NT2/D1 (cell line): ENCODE data around the gene OSBPL9.
"Not testable (repeated sequence)": the region's sequence is repeated elsewhere in the genome, so short reads cannot be mapped to it uniquely, and the experiment has no call there.

Source experiments
- DNase-seq: peaks from one replicate; pipeline ENCODE4 v3.0.0-alpha.2; 2011; ENCODE audit warnings: low read depth, low spot score
- H3K27me3 ChIP-seq: 2 replicates; pipeline ENCODE4 v1.6.0; 2011; ENCODE audit warnings: mild to moderate bottlenecking; ENCODE audit not compliant: insufficient read length, insufficient read depth
- H3K36me3 ChIP-seq: 2 replicates; pipeline ENCODE4 v1.6.1; 2011; ENCODE audit warnings: mild to moderate bottlenecking, low read length, mixed read lengths; ENCODE audit not compliant: insufficient read depth, insufficient read length
- H3K4me1 ChIP-seq: 2 replicates; pipeline ENCODE4 v1.5.1; 2011; ENCODE audit not compliant: insufficient read depth, insufficient read length
- H3K4me3 ChIP-seq: 2 replicates; pipeline ENCODE4 v1.5.1; 2011; ENCODE audit warnings: low read depth; ENCODE audit not compliant: insufficient read length
- H3K9ac ChIP-seq: 2 replicates; pipeline ENCODE4 v1.6.0; 2011; ENCODE audit warnings: low read depth; ENCODE audit not compliant: insufficient read length
- H3K9me3 ChIP-seq: 2 replicates; pipeline ENCODE4 v1.5.1; 2011; ENCODE audit warnings: mild to moderate bottlenecking, low read length; ENCODE audit not compliant: insufficient read depth
- SUZ12 ChIP-seq: IDR thresholded peaks from 2 replicates; pipeline ENCODE4 v1.6.1; 2011; ENCODE audit not compliant: insufficient read length, insufficient read depth; ENCODE audit errors: extremely low read depth
- YY1 ChIP-seq: IDR thresholded peaks from 2 replicates; pipeline ENCODE4 v1.6.1; 2011; ENCODE audit not compliant: insufficient read length, insufficient read depth
- ZNF274 ChIP-seq: IDR thresholded peaks from 2 replicates; pipeline ENCODE4 v1.6.1; 2011; ENCODE audit warnings: mild to moderate bottlenecking, low read depth, low read length

OSBPL9 gene

GRCh38 chr1:51732701-51733425, 116.0 kb downstream of the OSBPL9 start:
- Histone ChIP-seq H3K4me3 (no peak overlapping the region), H3K27me3 (peaks cover 12% of the 10 kb centered on the region), H3K4me1 (no peaks in the 10 kb centered on the region), H3K9me3 (no peaks in the 10 kb centered on the region), H3K36me3 (peaks cover 5% of the 10 kb centered on the region), H3K9ac (no peak overlapping the region)
- TF ChIP-seq SUZ12 (no peak), ZNF274 (no peak), YY1 (no peak)
- DNase-seq: no peak

- not testable (repeated sequence) for H3K9ac ChIP-seq, H3K4me1 ChIP-seq, H3K9me3 ChIP-seq, H3K4me3 ChIP-seq, H3K36me3 ChIP-seq, H3K27me3 ChIP-seq, DNase-seq
Observed at GRCh38 chr1:51733426-51733774, 116.5 kb downstream of the OSBPL9 start.

- Histone ChIP-seq H3K36me3 (peaks cover 5% of the 10 kb centered on the region), H3K9ac (no peak overlapping the region), H3K4me1 (no peaks in the 10 kb centered on the region), H3K9me3 (no peaks in the 10 kb centered on the region), H3K27me3 (peaks cover 1% of the 10 kb centered on the region), H3K4me3 (no peak overlapping the region)
- DNase-seq: no peak
- TF ChIP-seq SUZ12 (no peak), ZNF274 (no peak), YY1 (no peak)
Observed at GRCh38 chr1:51733793-51734522, 117.1 kb downstream of the OSBPL9 start.

GRCh38 chr1:51734896-51735745, 118.2 kb downstream of the OSBPL9 start:
- no peak overlapping the region for H3K9ac ChIP-seq
- no peaks in the 10 kb centered on the region for H3K4me1 ChIP-seq
- H3K36me3 ChIP-seq: peaks cover 5% of the 10 kb centered on the region

DNA sequence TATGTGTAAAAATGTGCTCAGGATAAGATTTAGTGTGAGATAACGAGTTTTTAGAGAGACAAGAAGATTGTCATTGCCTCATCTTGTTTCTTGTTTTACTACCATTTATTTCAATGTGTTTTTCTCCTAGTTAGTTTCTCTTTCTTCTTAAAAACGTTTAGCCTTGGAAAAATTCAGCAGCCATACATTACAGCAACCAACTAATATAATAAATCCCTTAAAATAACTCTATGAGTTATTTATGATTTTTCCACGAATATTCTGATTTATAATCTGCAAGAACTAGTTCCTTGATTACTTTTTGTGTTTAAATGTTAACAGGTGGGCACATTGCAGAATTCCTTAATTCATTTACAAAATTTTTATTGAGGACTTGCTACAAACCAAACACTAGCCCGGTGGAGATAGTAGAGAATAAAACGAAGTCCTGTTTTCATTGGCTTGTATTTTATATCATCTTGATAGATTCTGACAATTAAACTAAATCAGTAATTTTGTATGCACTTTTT, 118.9 kb downstream of the OSBPL9 start:
- TF ChIP-seq SUZ12: no peak
- no peak for TF ChIP-seq YY1
- no peak for TF ChIP-seq ZNF274
- Histone ChIP-seq H3K4me3 (no peak overlapping the region), H3K36me3 (peaks cover 5% of the 10 kb centered on the region), H3K27me3 (no peaks in the 10 kb centered on the region), H3K9me3 (no peaks in the 10 kb centered on the region), H3K4me1 (no peaks in the 10 kb centered on the region), H3K9ac (no peak overlapping the region)
- no peak for DNase-seq

More at GRCh38 chr1:51734896-51735745, 118.2 kb downstream of the OSBPL9 start:
- no peak for DNase-seq
- Histone ChIP-seq H3K9me3 (no peaks in the 10 kb centered on the region), H3K27me3 (no peaks in the 10 kb centered on the region), H3K4me3 (no peak overlapping the region)
- TF ChIP-seq YY1 (no peak), SUZ12 (no peak), ZNF274 (no peak)

DNA sequence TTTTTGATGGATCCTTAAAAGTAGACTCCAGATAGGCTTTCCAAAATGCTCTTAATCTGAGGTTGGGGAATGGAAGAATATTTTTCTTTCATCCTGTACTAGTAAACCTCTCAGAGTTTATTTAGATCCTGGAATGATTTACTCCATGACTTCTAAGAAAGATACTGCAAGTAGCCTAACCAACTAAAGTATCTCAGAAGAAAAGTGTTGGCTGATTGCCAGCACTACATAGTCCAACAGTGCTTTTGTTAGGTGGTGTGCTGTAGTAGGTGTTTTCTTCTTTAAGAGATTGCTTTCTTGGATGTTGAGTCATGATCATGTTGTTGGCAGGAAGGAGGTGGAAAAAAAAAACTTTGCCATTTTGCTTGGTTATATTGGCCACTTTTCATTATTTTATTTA, 119.8 kb downstream of the OSBPL9 start:
- Histone ChIP-seq H3K4me3 (no peak overlapping the region), H3K36me3 (peaks cover 6% of the 10 kb centered on the region), H3K4me1 (no peaks in the 10 kb centered on the region), H3K9ac (no peak overlapping the region), H3K27me3 (no peaks in the 10 kb centered on the region), H3K9me3 (no peaks in the 10 kb centered on the region)
- no peak for DNase-seq
- TF ChIP-seq SUZ12: no peak
- no peak for TF ChIP-seq ZNF274
- no peak for TF ChIP-seq YY1

DNA sequence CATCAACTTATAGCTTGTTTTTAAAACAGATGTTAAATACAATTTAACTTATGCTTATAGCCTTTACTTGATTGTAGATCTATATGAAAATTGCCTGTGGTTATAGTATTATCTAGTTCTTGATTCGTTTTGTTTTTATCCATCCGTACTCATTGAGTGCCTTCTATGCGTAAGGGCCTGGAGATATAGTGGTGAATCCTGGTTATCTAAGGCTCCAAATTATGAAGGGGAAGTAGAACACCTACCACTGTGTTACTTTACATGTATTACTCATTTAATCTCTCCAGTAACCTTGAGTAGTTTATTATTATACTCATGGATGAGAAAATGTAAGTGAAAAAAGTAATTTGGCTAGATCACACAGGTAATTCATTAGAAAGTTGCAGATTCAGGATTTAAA, 121.8 kb downstream of the OSBPL9 start:
- Histone ChIP-seq H3K4me3 (no peak overlapping the region), H3K4me1 (no peaks in the 10 kb centered on the region), H3K27me3 (no peaks in the 10 kb centered on the region), H3K36me3 (peaks cover 6% of the 10 kb centered on the region), H3K9ac (no peak overlapping the region), H3K9me3 (no peaks in the 10 kb centered on the region)
- TF ChIP-seq SUZ12: no peak
- DNase-seq: no peak
